Esophagus squamous epithelium (tissue), 4 donors: ENCODE measurements around the gene OR2H1.

Source experiments
- POLR2A ChIP-seq, 4 donors: fragments of 450-650 bp; IDR thresholded peaks; one replicate each; pipeline ENCODE4 v1.6.1; 2017; ENCODE audit warnings: antibody characterized with exemption in 4 of 4, mild to moderate bottlenecking in 4 of 4, moderate library complexity in 3 of 4
- TF ChIP-seq, protein P1 (sequence below), 6 experiments: fragments of 450-650 bp in 4 of 6; fragments of 200-600 bp in 2 of 6; sonication (generic) in 2 of 6; IDR thresholded peaks; one replicate each; pipeline ENCODE4 v1.5.1; 2016 to 2019; ENCODE audit warnings: antibody characterized with exemption in 6 of 6, mild to moderate bottlenecking in 4 of 6, moderate library complexity in 4 of 6

DNA sequence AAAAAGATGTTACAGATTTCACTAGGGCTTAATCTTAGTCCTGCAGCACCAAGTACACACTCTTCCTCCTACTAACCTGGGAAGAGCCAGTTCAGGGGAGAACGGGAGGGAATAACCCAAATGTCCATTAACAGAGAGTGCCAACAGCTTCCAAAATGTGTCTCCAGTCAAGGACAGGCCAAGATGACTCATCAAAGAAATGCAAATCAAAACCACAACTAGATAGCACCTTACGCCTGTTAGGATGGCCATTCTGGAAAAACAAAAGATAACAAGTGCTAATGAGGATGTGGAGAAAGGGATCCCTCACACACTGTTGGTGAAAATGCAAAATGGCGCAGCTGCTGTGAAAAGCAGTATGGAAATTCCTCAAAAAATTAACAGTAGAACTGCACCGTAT lies 34.6 kb downstream of the OR2H1 start:
- TF ChIP-seq POLR2A (IDR thresholded peaks at IDR 0.05), result no peak
- TF ChIP-seq, protein P1, sequence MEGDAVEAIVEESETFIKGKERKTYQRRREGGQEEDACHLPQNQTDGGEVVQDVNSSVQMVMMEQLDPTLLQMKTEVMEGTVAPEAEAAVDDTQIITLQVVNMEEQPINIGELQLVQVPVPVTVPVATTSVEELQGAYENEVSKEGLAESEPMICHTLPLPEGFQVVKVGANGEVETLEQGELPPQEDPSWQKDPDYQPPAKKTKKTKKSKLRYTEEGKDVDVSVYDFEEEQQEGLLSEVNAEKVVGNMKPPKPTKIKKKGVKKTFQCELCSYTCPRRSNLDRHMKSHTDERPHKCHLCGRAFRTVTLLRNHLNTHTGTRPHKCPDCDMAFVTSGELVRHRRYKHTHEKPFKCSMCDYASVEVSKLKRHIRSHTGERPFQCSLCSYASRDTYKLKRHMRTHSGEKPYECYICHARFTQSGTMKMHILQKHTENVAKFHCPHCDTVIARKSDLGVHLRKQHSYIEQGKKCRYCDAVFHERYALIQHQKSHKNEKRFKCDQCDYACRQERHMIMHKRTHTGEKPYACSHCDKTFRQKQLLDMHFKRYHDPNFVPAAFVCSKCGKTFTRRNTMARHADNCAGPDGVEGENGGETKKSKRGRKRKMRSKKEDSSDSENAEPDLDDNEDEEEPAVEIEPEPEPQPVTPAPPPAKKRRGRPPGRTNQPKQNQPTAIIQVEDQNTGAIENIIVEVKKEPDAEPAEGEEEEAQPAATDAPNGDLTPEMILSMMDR (IDR thresholded peaks at IDR 0.05), result no peak
